ENCODE data around the gene TERC. TPM values are rescaled to one million over a fixed set of nuclear protein-coding genes. Genes with fewer than 3 reads are reported as not detected.

Gene TERC
- total RNA-seq, 1 donor from 2014 or later = 2.5 TPM

GRCh38 chr3:169764312-169764881 lies 463 bp downstream of the TERC start:
- ChIA-PET POLR2A (interaction anchor here (0.6 to 3.5 kb wide), 29 partner anchors 9 to 1902 kb away, joined by 3 to 86 read pairs (median 4); partner anchors contain the start of genes LRRC34, LRRIQ4, MYNN and RPL22L1), CTCF (interaction anchor here (1.6 to 3.1 kb wide), 2 partner anchors 8 to 98 kb away, joined by 8 to 17 read pairs; partner anchors contain the start of gene MYNN)
- H3K27ac Mint-ChIP-seq = peak overlapping the region; percentile 99
- peak; percentile 78 for DNase-seq
- H3K9me3 Mint-ChIP-seq = peaks cover 6% of the 10 kb centered on the region
- ATAC-seq (ENCODE audit: low read depth) = peak; percentile 53
- intact Hi-C loops (cut with micrococcal nuclease) = loop anchor here (2.0 to 5.0 kb wide), 6 partner anchors 102 to 1106 kb away; partner anchors contain the start of genes MECOM, RPL22L1, SEC62 and SKIL
- TF ChIP-seq, protein P1, sequence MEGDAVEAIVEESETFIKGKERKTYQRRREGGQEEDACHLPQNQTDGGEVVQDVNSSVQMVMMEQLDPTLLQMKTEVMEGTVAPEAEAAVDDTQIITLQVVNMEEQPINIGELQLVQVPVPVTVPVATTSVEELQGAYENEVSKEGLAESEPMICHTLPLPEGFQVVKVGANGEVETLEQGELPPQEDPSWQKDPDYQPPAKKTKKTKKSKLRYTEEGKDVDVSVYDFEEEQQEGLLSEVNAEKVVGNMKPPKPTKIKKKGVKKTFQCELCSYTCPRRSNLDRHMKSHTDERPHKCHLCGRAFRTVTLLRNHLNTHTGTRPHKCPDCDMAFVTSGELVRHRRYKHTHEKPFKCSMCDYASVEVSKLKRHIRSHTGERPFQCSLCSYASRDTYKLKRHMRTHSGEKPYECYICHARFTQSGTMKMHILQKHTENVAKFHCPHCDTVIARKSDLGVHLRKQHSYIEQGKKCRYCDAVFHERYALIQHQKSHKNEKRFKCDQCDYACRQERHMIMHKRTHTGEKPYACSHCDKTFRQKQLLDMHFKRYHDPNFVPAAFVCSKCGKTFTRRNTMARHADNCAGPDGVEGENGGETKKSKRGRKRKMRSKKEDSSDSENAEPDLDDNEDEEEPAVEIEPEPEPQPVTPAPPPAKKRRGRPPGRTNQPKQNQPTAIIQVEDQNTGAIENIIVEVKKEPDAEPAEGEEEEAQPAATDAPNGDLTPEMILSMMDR (IDR thresholded peaks at IDR 0.05) = no peak
- peaks cover 6% of the 10 kb centered on the region for H3K36me3 Mint-ChIP-seq (ENCODE audit: low read depth)
- H3K4me1 Mint-ChIP-seq = peaks cover 24% of the 10 kb centered on the region
- peak overlapping the region; percentile 96 for H3K4me3 Mint-ChIP-seq
- H3K27me3 Mint-ChIP-seq = no peaks in the 10 kb centered on the region

DNA sequence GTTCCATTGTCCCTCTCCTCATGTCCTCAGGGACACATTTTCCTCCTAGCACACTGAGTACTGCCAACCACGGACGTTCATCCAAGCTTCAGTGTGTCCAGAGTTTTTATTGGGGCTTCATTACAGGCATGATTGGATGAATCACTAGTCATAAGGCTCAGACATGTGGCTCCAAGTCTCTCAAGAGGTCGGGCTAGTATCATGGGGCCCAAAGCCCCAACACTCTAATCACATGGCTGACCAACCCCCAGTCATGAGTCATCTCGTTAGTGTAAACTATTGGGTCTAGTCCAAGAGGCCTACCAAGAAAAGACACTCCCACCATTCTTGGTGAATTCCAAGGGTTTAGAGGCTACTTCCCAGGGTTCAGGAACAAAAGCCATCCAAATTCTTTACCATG lies 4.4 kb downstream of the TERC start:
- no peaks in the 10 kb centered on the region for H3K27me3 Mint-ChIP-seq
- intact Hi-C loops (cut with micrococcal nuclease) = loop anchor here (5.0 kb wide), 2 partner anchors 98 to 932 kb away; partner anchors contain the start of gene MECOM
- H3K27ac Mint-ChIP-seq = no peak overlapping the region
- POLR2A ChIA-PET = interaction anchor here (2.8 kb wide), 1 partner anchor 12 kb away, joined by 13 read pairs; the partner anchor contains the start of gene MYNN
- CTCF ChIA-PET = interaction anchor here (1.8 kb wide), 1 partner anchor 101 kb away, joined by 5 read pairs; no protein-coding TSS in a partner anchor
- peaks cover 2% of the 10 kb centered on the region for H3K9me3 Mint-ChIP-seq
- H3K4me1 Mint-ChIP-seq = peaks cover 25% of the 10 kb centered on the region
- H3K36me3 Mint-ChIP-seq (ENCODE audit: low read depth) = peaks cover 6% of the 10 kb centered on the region
- DNase-seq (no peak), ATAC-seq (ENCODE audit: low read depth) (no peak)
- TF ChIP-seq, protein P1 (IDR thresholded peaks at IDR 0.05) = no peak
- H3K4me3 Mint-ChIP-seq = no peak overlapping the region

- no peaks in the 10 kb centered on the region for H3K9me3 Mint-ChIP-seq
- H3K27me3 Mint-ChIP-seq = no peaks in the 10 kb centered on the region
- H3K4me3 Mint-ChIP-seq = no peak overlapping the region
- CTCF ChIA-PET = interaction anchor here (0.6 kb wide), 1 partner anchor 88 kb away, joined by 3 read pairs; no protein-coding TSS in a partner anchor
- TF ChIP-seq, protein P1 (IDR thresholded peaks at IDR 0.05) = no peak
- ATAC-seq (ENCODE audit: low read depth) = no peak
- POLR2A ChIA-PET = interaction anchor here (0.5 to 2.8 kb wide), 2 partner anchors 14 to 649 kb away, joined by 3 to 13 read pairs; partner anchors contain the start of gene MYNN
- H3K4me1 Mint-ChIP-seq = peaks cover 18% of the 10 kb centered on the region
- H3K27ac Mint-ChIP-seq = no peak overlapping the region
- intact Hi-C loops (cut with micrococcal nuclease) = no loop called here
- no peak for DNase-seq
- peaks cover 2% of the 10 kb centered on the region for H3K36me3 Mint-ChIP-seq (ENCODE audit: low read depth)
Observed at GRCh38 chr3:169759256-169759655, 5.6 kb downstream of the TERC start.

DNA sequence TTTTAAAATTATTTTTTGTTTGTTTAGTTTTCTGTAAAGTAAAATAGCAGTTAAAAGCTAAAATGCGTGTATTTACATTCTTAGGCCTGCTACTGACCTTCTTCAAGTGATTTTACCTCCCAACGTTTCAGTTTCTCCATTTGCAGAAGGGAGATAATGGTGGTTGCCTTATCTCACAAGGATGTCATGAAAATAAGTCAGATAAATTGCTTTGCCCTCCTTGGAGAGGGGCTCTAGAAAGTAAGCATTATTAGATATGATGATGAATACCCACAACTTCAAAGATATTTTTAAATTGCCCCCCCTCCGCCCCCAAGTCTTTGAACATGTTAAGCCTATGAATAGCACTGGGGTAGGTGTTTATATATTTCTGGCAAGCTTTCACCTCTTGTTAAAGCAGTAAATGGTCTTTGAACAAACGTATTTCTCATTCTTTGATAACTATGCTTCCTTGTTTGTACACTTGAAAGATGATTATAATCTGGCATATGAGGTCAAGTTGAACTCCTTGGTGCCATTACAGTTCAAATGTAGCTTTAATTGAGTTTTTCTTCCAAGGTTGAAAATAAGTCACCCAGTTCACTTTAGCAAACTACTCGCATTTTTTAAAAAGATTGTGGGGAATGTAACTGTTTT lies 6.4 kb downstream of the TERC start:
- CTCF ChIA-PET = interaction anchor here (0.6 kb wide), 1 partner anchor 89 kb away, joined by 3 read pairs; no protein-coding TSS in a partner anchor
- no peaks in the 10 kb centered on the region for H3K9me3 Mint-ChIP-seq
- intact Hi-C loops (cut with micrococcal nuclease) = no loop called here
- no peaks in the 10 kb centered on the region for H3K27me3 Mint-ChIP-seq
- no peaks in the 10 kb centered on the region for H3K36me3 Mint-ChIP-seq (ENCODE audit: low read depth)
- DNase-seq (no peak), ATAC-seq (ENCODE audit: low read depth) (no peak)
- TF ChIP-seq, protein P1 (IDR thresholded peaks at IDR 0.05) = no peak
- H3K27ac Mint-ChIP-seq = no peak overlapping the region
- H3K4me1 Mint-ChIP-seq = peaks cover 11% of the 10 kb centered on the region
- POLR2A ChIA-PET = no interaction called here
- H3K4me3 Mint-ChIP-seq = no peak overlapping the region

GRCh38 chr3:169755488-169755887 lies 9.4 kb downstream of the TERC start:
- Mint-ChIP-seq H3K4me3 (no peak overlapping the region), H3K27ac (no peak overlapping the region), H3K9me3 (no peaks in the 10 kb centered on the region), H3K27me3 (peaks cover 8% of the 10 kb centered on the region), H3K36me3 (ENCODE audit: low read depth) (no peaks in the 10 kb centered on the region), H3K4me1 (peaks cover 9% of the 10 kb centered on the region)
- DNase-seq (no peak), ATAC-seq (ENCODE audit: low read depth) (no peak)
- intact Hi-C loops (cut with micrococcal nuclease) = no loop called here
- ChIA-PET CTCF (no interaction called here), POLR2A (no interaction called here)
- TF ChIP-seq, protein P1 (IDR thresholded peaks at IDR 0.05) = no peak

Measured in activated B cell treated with CpG ODN at 0.5 μM for 24 hours (primary cell).